ENCODE data around the gene CST6.

GRCh38 chr11:65962141-65962564, 49.7 kb upstream of the CST6 start:
- TF ChIP-seq, protein P1, sequence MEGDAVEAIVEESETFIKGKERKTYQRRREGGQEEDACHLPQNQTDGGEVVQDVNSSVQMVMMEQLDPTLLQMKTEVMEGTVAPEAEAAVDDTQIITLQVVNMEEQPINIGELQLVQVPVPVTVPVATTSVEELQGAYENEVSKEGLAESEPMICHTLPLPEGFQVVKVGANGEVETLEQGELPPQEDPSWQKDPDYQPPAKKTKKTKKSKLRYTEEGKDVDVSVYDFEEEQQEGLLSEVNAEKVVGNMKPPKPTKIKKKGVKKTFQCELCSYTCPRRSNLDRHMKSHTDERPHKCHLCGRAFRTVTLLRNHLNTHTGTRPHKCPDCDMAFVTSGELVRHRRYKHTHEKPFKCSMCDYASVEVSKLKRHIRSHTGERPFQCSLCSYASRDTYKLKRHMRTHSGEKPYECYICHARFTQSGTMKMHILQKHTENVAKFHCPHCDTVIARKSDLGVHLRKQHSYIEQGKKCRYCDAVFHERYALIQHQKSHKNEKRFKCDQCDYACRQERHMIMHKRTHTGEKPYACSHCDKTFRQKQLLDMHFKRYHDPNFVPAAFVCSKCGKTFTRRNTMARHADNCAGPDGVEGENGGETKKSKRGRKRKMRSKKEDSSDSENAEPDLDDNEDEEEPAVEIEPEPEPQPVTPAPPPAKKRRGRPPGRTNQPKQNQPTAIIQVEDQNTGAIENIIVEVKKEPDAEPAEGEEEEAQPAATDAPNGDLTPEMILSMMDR (IDR thresholded peaks at IDR 0.05) = no peak
- TF ChIP-seq POLR2A (IDR thresholded peaks at IDR 0.05) = no peak

Measured in thyroid gland (tissue), 4 donors.